ENCODE measurements around the gene TPPP3. TPM values are rescaled to one million over a fixed set of nuclear protein-coding genes. Genes with fewer than 3 reads are reported as not detected.
A peak's percentile ranks its signal among the peaks of the same experiment; 100 is the strongest.
"Not testable (repeated sequence)": the region's sequence is repeated elsewhere in the genome, so short reads cannot be mapped to it uniquely, and the experiment has no call there.

TPPP3 gene
- total and polyA plus RNA-seq, 9 of the 15 experiments (the other 6 are each of a cell fraction or from before 2014, with no cell fraction given), result 0.13 to 0.50 (median 0.36) TPM; not detected in 2

DNA sequence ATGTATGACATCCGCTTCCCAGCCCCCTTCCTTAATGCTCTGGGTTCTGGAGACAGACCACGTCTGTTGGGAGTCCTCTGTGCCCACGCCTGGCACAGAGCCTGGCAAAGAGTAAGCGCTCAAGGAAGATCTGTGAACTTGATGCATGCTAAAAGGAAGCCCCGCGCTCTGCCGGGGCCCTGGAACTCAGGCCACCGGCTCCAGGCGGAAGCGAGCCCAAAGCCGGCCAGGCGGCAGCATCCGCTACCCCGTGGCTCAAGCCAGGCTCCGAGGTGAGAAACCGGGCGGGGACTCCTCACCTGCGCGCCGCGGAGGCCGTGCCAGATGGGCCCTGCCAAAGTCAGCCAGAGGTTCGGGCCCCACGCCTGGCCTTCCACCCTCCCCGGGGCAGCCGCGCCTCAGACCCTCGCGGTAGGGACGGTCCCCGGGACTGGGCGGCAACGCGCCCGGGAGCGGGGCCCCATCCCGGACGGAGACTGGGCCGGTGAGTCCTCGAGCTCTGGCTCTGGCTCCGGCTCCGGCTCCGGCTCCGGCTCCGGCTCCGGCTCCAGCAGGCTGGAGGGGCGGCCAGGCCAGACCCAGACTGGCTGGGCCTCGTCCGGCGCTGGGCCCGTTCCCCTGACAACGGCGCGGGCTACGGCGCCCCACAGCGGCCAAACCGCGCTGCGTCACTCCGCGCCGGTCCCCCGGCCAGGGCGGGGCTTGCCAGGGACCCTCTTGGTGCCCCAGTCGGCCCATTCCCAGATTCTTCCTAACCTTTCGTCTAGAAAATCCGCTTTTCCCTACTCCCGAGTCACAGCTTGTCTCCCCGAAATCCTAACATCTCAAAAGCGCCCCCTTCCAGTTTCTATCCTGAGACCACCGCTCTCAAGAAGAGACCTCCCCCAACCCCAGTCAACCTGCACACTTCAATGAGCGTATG, 22.8 kb upstream of the TPPP3 start, which contains the start of gene ZDHHC1 (continued):
- TF ChIP-seq, protein P1, sequence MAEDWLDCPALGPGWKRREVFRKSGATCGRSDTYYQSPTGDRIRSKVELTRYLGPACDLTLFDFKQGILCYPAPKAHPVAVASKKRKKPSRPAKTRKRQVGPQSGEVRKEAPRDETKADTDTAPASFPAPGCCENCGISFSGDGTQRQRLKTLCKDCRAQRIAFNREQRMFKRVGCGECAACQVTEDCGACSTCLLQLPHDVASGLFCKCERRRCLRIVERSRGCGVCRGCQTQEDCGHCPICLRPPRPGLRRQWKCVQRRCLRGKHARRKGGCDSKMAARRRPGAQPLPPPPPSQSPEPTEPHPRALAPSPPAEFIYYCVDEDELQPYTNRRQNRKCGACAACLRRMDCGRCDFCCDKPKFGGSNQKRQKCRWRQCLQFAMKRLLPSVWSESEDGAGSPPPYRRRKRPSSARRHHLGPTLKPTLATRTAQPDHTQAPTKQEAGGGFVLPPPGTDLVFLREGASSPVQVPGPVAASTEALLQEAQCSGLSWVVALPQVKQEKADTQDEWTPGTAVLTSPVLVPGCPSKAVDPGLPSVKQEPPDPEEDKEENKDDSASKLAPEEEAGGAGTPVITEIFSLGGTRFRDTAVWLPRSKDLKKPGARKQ (CRISPR knock-in tag; IDR thresholded peaks at IDR 0.05), result no peak
- TF ChIP-seq TRIM24 (IDR thresholded peaks at IDR 0.05) (no peak), RAD21 (CRISPR knock-in tag; conservative IDR thresholded peaks at IDR 0.05 in 1 of 2, IDR thresholded peaks at IDR 0.05 in 1 of 2) (peak in 1 of 2 experiments; percentile 52; a peak in 2 of 4 replicates), RFX1 (IDR thresholded peaks at IDR 0.05) (peak; percentile 58), CREB1 (IDR thresholded peaks at IDR 0.05) (no peak), CREB1 (CRISPR knock-in tag; IDR thresholded peaks at IDR 0.05) (peak; percentile 39; the same call in 1 of the 2 replicates), ZNF561 (CRISPR knock-in tag; conservative IDR thresholded peaks at IDR 0.05) (no peak), ZFX (CRISPR knock-in tag; IDR thresholded peaks at IDR 0.05) (0 out of 2 replicates have a peak, but pooled peaks have one; percentile 18)

DNA sequence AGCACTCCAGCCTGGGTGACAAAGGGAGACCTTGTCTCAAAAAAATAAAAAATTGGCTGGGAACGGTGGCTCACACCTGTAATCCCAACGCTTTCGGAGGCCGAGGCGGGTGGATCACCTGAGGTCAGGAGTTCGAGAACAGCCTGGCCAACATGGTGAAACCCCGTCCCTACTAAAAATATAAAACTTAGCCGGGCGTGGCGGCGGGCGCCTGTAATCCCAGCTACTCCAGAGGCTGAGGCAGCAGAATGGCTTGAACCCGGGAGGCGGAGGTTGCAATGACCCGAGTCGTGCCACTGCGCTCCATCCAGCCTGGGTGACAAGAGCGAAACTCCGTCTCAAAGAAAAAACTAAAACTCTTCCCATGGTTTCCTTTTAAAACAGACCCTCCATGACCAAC, 22.1 kb upstream of the TPPP3 start:
- WGBS (ENCODE audit: insufficient coverage, low coverage, missing lambda C conversion rate), result 31% methylated on average over 17 of the region's 19 CpGs
- H3K36me3 ChIP-seq (ENCODE audit: control insufficient read depth, insufficient read depth, low read length); FAIRE-seq; H3K4me1 ChIP-seq (replicated peaks in 1 of 2; ENCODE audit: control insufficient read depth in 2 of 2, insufficient read depth in 2 of 2, low read length in 2 of 2); H3K9me1 ChIP-seq (ENCODE audit: control insufficient read depth, insufficient read depth, low read length); H4K20me1 ChIP-seq (replicated peaks; ENCODE audit: control insufficient read depth, insufficient read depth, low read length); H2AFZ ChIP-seq (ENCODE audit: low read depth, low read length); H3K9me3 ChIP-seq (replicated peaks; ENCODE audit: control insufficient read depth, insufficient read depth, low read depth, low read length); H3K9ac ChIP-seq (ENCODE audit: insufficient read depth in 1 of 2, low read depth in 2 of 2, low read length in 2 of 2); DNase-seq (ENCODE audit: extremely low read depth in 1 of 4, low spot score in 3 of 4); H3K79me2 ChIP-seq (ENCODE audit: control insufficient read depth, insufficient read depth, low read length); ATAC-seq; BruUV-seq (replicated peaks); H3K4me3 ChIP-seq; H3K27ac ChIP-seq (ENCODE audit: extremely low read depth, low read depth, low read length); H3K4me2 ChIP-seq (ENCODE audit: insufficient read depth, low read length): not testable (repeated sequence)
- intact Hi-C loops (cut with micrococcal nuclease), result loop anchor here (10.0 kb wide), 1 partner anchor 51 kb away; no protein-coding TSS in a partner anchor
- H3K27me3 ChIP-seq (ENCODE audit: control insufficient read depth in 2 of 2, insufficient read depth in 2 of 2, low read length in 2 of 2), result peaks cover 42 to 72% of the 10 kb centered on the region in 2 experiments
- POLR2A ChIA-PET, result interaction anchor here (0.8 kb wide), 2 partner anchors 26 to 89 kb away, joined by 3 to 4 read pairs; partner anchors contain the start of genes KCTD19 and LRRC36
- in situ Hi-C loops (cut with MboI), result loop anchor here (25.0 kb wide), 1 partner anchor 453 kb away; the partner anchor contains the start of gene CES3
- CTCF ChIA-PET (ENCODE audit: low intra/inter-chr PET ratio), result interaction anchor here (1.1 kb wide), 1 partner anchor 32 kb away, joined by 3 read pairs; no protein-coding TSS in a partner anchor

All from K562 (cell line).